HG03354 (cell line): ENCODE data around the gene MPZL3.

Experiments
- ATAC-seq: cut with Tn5 transposase; IDR thresholded peaks from one replicate; pipeline ENCODE4 v1.9.1; 2021; ENCODE audit warnings: mild to moderate bottlenecking; ENCODE audit not compliant: unreplicated experiment, poor library complexity, severe bottlenecking

MPZL3 gene

DNA sequence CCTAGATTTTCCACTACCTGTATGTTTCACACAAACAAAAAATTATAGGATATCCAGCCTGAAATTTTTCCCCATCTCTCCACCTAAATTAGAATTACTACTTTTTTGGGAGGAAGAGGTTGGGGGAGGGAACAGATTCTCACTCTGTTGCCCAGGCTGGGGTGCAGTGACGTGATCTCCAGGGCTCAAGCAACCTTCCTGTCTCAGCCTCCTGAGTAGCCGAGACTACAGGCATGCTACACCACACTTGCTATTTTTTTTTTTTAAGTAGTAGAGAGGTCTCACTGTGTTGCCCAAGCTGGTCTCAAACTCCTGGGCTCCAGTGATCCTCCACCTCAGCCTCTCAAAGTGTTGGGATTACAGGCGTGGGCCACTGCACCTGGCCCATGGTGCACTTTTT, 36.9 kb downstream of the MPZL3 start:
- ATAC-seq: no peak

- no peak for ATAC-seq
Observed at GRCh38 chr11:118214210-118214914, 37.8 kb downstream of the MPZL3 start.

DNA sequence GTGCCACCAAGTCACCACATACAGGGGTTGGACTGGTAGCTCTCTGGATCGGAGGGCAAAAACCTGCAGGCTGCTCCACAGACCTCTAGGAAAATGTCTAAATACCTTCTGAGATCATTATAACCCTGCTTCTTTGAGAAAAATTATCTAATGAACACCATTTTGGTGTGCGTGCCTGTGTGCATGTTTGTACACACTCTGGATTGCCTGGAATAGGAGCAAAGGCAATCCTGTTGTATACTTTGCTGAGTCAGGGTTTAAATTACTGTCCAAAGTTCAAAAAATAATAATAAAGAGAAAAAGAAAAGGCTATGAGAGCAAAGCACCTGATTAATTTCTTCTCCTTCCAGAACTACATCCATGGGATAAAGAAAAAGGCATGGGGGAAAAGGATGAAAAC, 38.4 kb downstream of the MPZL3 start:
- no peak for ATAC-seq

- ATAC-seq: no peak
Observed at GRCh38 chr11:118213201-118213600, 39.0 kb downstream of the MPZL3 start.

DNA sequence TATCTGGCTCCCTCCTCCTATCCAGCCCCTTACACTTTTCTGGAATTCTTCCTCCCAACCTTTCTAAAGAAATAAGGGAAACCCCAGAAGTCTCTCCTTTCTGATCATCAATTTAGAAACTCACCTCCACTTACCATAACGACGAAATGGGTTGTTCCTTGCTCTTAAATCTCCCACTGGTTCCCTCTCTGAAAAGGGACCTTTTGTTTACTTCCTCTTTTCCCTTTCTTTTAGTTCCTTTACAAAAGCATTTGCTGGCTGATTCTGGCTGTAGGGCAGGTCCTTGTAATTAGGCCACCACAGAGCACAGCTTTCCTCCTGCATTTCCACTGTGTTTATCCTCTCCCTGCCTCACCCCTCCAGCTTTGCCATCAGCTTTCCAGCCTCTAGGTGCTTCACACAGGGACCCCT, 39.4 kb downstream of the MPZL3 start:
- no peak for ATAC-seq

- no peak for ATAC-seq
Observed at GRCh38 chr11:118212131-118212725, 39.9 kb downstream of the MPZL3 start.

- no peak for ATAC-seq
Observed at GRCh38 chr11:118211006-118211405, 41.2 kb downstream of the MPZL3 start.

DNA sequence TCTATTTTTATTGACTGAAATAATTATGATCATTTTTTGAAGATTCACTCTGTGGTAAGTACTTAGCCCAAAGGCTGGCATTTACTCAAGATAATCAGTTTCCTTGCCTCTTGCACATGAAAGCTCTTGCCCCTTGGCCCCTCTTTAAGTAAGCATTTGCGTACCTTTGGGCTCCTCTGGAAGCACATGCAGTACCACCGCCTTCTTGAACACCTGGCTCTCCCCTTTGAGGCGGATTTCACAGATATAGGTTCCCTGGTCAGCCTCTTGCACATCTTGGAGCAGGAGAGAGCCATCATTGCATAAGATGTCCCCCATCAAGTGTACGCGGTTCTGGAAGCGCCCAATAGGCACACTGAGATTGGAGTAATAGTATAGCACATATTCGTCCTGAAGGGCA, 41.8 kb downstream of the MPZL3 start:
- no peak for ATAC-seq

GRCh38 chr11:118209033-118209432, 43.1 kb downstream of the MPZL3 start:
- ATAC-seq: no peak

GRCh38 chr11:118207079-118207478, 45.1 kb downstream of the MPZL3 start:
- ATAC-seq: no peak

- no peak for ATAC-seq
Observed at GRCh38 chr11:118206391-118207031, 45.7 kb downstream of the MPZL3 start.

GRCh38 chr11:118205606-118206378, 46.4 kb downstream of the MPZL3 start:
- no peak for ATAC-seq

- ATAC-seq: peak; percentile 59
Observed at GRCh38 chr11:118202599-118203422, 49.4 kb downstream of the MPZL3 start.

GRCh38 chr11:118201966-118202365, 50.2 kb downstream of the MPZL3 start:
- no peak for ATAC-seq

DNA sequence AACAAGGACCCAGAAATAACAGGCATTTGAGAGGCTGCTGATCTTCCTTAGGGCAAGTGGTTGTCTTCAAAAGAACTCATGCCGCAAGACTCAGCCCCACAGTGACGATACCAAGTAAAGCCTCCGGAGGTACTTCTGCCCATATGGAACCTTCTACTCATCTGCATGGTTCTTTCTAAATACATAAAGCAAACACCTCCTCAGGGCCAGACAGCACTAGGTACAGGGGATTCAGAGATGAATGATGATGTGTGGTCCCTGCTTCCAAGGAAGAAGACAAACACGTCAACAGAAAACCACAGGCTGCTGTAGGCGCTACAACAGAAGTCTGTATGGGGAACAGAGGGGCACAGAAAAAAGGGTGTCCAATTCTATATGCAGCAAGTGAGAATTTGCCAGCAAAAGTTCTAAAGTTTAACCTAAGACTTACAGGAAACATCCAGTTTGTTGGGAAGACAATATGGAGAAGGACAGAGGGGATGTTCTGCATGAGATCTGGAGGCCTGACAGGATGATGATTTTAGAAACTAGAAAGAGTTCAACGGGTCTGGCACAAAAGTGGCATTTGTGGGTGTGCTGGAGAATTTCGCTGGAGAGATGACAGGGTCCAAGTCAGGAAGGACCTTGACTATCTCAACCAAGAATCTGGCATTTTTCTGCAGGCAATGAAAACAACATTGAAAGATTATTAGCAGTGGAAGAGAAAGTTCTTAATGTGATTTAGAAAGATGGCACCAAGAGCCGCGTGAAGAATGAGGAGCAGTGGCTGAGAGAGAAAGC, 51.1 kb downstream of the MPZL3 start:
- no peak for ATAC-seq

DNA sequence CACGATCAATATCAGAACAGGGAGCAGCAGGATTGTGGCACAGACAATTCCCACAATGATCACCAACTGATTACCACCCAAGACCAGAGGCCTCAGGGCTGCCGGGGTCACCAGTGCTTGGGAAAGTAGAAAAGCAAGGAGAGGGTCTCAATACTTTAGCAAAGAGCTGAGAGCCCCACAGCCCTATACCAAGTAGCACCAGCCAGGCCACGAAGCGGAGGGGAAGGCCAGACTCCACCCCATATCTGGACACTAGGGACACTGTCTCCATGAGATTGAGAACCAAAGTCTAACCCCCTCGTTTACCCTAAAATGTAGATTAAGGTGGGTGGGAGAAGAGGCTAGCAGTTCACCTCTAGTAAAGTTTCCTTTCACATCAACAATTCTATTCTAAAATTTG, 51.7 kb downstream of the MPZL3 start:
- ATAC-seq: no peak

DNA sequence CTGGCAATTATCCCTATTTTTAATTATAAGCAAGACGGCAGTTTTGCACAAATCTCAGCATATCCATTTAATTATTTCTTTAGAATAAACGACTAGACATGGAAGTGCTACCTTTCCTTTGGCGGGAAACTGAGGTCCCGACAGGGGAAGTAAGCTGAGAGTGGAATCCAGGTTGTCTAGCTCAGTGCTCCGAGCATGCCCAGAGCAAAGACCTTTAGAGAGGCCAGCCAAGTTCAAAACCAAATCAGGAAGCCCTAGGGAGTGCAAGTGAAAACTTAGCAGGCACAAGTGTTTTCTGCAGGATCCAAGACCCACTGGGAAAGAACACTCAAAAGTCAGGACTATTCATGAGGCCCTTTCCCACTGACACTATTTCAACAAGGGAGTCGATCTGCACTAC, 53.0 kb downstream of the MPZL3 start:
- ATAC-seq: no peak

DNA sequence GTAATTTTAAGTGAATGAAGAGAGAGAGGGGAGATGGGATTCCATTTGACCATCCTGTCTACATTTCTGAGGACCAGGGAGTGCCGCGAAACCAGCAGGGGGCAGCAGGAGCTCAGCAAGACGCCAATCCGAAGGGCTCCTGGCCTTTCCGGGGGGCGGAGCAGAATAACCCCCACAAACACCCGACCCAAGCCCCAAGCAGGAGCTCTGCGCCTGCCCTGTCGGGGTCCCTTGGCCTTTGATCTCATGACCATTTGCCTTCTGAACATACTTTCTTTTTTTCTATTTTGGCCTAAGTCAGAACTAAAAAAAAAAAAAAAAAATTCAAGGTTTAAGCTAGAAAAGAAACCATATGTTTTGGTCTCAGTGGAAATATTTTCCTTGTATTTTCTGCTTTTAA, 53.8 kb downstream of the MPZL3 start:
- peak; percentile 55 for ATAC-seq
